ENCODE results near the gene SGIP1.

SGIP1 gene

DNA sequence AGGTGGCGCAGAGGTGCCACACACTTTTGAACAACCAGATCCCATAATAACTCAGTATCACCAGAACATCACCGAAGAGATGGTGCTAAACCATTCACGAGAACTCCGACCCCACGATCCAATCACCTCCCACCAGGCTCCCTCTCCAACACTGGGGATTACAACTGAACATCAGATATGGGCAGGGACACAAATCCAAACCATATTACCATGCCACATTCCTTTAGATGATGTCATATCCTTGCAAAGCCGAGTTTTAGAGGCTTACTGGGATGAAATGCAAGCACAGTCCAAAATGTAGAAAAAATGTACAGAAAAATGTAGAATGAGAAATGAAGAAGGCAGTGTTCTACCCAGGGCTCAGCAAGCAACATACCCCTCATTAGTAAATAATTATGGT is 64.7 kb downstream of the SGIP1 start:
- peak; percentile 80 for DNase-seq (ENCODE audit: low read depth)
- TF ChIP-seq, protein P1, sequence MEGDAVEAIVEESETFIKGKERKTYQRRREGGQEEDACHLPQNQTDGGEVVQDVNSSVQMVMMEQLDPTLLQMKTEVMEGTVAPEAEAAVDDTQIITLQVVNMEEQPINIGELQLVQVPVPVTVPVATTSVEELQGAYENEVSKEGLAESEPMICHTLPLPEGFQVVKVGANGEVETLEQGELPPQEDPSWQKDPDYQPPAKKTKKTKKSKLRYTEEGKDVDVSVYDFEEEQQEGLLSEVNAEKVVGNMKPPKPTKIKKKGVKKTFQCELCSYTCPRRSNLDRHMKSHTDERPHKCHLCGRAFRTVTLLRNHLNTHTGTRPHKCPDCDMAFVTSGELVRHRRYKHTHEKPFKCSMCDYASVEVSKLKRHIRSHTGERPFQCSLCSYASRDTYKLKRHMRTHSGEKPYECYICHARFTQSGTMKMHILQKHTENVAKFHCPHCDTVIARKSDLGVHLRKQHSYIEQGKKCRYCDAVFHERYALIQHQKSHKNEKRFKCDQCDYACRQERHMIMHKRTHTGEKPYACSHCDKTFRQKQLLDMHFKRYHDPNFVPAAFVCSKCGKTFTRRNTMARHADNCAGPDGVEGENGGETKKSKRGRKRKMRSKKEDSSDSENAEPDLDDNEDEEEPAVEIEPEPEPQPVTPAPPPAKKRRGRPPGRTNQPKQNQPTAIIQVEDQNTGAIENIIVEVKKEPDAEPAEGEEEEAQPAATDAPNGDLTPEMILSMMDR (IDR thresholded peaks at IDR 0.05; ENCODE audit: low read length, missing control alignments) = no peak
- H3K4me3 ChIP-seq (replicated peaks; ENCODE audit: low read depth, low read length) = no peak overlapping the region

DNA sequence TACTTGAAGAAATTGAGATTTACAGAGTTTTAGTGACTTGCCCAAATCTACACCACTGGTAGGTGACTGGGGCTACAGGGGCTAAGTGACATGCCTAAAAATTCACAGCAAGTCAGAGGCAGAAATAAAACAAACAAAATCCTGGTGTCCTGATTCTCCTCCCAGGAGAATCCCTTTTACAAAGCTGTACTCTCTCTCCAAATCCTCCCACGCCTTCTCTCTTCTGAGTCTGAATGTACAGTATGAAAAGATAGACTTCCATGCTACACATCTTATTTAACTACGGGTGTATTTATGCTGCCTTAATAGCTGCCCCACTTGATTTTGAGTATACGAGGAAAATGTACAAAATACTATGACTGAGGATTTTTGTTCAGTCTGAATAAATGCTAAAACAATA is 65.4 kb downstream of the SGIP1 start:
- TF ChIP-seq, protein P1 (IDR thresholded peaks at IDR 0.05; ENCODE audit: low read length, missing control alignments) = no peak
- H3K4me3 ChIP-seq (replicated peaks; ENCODE audit: low read depth, low read length) = no peak overlapping the region
- DNase-seq (ENCODE audit: low read depth) = peak; percentile 27

DNA sequence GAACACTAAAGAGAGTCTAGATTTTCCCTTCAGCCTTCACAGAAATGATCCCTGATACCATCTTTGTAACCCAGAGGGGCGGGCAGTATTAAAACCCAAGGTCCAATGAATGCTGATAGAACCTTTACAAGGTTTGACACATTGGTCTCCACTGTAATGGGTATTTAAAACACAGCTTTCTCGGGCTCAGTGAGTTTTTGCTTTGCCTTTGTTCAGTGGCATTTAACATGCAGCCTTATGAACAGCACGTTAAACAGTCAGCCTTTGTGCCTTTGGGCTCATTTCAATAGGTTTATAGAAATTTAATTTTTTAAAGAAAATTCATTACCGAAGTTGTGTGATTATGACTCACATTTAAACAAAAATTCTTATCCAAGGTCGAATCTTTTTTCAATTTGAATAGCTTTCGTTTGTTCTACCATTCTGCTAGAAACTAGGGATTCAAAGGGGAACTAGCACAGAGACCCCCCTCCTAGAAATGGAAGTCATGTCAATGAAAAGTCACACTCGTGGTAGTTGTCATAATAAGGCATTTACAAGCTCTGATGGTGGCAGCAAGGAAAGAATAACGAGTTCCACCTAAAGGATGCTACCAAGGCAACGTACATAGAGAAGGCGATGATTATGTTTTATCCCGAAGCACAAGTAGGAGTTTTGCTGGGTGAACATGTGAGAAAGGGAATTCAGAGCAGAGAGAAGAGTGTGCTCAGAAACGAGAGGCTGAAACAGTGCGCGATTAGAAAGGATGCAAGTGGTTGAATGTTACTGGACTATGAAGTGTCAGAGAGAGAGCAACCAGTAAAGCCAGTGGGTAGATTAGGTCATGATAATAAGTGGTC is 66.2 kb downstream of the SGIP1 start:
- H3K4me3 ChIP-seq (replicated peaks; ENCODE audit: low read depth, low read length) = no peak overlapping the region
- TF ChIP-seq, protein P1 (IDR thresholded peaks at IDR 0.05; ENCODE audit: low read length, missing control alignments) = no peak
- DNase-seq (ENCODE audit: low read depth) = no peak

DNA sequence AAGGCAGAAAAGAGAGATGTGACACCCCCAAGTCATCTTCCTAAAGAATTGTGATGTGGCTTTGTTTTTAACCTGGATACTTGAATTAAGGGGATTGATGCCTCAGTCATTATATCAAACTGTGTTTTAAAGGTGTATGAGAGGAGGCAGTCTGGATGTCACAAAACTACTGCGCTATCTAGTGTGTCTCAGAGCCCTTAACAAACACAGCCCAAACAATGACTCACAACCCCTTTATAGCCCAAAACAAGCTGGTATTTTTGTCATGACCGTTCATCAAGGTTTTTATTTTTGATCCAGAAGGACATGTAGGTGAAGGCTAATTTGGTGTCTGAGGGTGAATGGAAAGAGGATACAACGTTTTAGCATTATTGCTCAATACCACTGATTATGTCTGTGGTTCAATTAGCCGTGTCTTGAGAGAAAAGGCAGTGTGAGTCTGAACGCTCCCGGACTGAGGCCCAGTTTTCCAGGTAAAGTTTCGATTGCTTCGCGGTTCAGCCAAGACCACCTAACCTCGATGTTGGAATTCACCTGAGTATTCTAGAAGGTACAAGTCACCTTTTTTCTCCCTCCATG is 71.6 kb downstream of the SGIP1 start:
- DNase-seq (ENCODE audit: low read depth) = no peak
- TF ChIP-seq, protein P1 (IDR thresholded peaks at IDR 0.05; ENCODE audit: low read length, missing control alignments) = no peak
- H3K4me3 ChIP-seq (replicated peaks; ENCODE audit: low read depth, low read length) = no peak overlapping the region

DNA sequence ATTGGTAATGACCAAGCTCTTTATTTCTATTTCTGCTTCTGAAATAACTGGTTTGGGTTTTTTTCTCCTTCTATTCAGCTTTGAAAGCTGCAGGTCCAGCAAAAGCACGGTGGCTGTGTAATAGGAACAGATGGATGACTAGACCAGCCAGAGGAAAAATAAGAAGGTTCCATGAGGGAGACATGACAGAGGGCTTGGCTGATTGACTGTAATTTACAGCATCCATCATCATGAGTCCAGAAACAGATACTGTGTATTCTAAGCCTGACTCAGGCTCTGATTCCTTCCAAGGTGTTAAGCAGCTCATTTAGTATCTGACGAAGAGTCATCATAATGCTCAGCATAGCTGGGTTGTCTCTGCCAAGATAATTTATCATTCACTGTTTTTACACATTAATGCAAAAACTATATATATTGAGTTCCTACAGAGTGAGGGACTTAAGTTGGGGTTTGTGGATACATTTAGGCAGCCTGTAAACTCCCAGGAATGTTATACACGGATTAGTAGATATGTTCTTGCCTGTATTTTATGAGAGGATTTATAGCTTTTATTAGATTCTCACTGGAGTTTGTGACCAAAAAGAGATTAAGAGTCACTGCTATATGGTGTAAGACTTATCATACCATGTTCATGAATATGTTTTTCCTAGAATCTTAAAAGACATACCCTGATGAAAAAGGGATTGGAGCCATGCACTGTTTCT is 72.6 kb downstream of the SGIP1 start:
- H3K4me3 ChIP-seq (replicated peaks; ENCODE audit: low read depth, low read length) = no peak overlapping the region
- TF ChIP-seq, protein P1 (IDR thresholded peaks at IDR 0.05; ENCODE audit: low read length, missing control alignments) = no peak
- no peak for DNase-seq (ENCODE audit: low read depth)

DNA sequence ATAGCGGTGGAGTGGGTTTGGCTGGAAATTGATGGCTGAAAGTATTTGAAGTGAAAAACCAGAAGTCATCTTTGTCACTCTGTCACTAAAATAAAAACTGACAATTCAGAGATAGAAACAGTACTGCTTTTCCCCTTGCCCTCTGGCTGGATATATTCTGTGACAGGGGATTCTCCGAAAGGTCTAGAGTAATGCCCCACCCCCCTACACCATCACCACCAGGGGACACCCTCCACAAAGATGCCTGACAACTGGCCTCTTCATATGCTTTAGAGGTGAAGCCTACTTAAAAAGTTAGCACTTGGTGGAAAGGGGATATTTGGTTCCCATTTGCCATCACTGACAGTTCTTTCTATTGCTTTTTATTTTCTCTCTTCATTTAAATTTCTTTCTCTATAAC is 73.5 kb downstream of the SGIP1 start:
- DNase-seq (ENCODE audit: low read depth) = no peak
- no peak overlapping the region for H3K4me3 ChIP-seq (replicated peaks; ENCODE audit: low read depth, low read length)
- TF ChIP-seq, protein P1 (IDR thresholded peaks at IDR 0.05; ENCODE audit: low read length, missing control alignments) = no peak

All from fibroblast of pulmonary artery (primary cell).